Measurements from ENCODE around the gene GDPD5. TPM values are rescaled to one million over a fixed set of nuclear protein-coding genes. Genes with fewer than 3 reads are reported as not detected.

GDPD5 gene
- total and polyA plus RNA-seq, 9 of the 15 experiments (the other 6 are each of a cell fraction or from before 2014, with no cell fraction given), result 0.32 to 27.3 (median 8.0) TPM

DNA sequence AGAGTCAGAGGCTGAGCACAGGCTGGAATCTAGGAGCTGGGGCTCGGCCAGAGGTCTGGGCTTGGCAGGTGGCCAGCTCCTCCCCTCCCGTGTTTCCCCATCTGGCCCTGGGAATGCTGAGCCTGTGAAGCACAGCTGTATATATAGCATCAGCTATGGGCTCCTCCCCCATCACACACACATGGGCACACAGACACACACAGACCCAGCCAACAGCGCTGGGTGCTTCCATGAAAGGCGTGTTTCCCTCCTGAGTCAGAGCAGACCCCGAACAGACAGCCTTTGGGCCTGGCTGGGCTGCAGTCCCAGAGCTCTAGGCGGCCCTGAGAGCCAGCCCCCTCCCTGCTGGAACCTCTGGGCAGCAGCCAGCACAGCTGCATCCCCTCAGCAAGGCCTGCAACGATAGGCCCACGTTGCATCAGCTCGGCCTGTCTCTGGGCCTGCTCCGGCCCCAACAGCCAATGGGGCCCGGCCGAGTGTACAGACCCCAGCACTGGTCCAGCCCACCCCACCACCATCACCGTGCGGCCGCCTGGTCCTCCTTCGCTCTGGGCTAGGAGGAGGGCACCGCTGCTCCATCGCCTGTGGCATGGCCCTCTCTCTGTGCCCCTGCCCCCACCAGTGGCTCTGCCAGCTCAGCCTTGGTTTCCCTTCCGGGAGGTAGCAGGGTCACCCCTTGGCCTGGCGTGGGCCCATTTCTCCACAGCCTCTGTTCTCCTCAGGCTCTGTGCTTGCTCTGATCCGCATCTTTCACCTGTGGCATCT is 28.7 kb upstream of the GDPD5 start (continued):
- TF ChIP-seq, protein P1, sequence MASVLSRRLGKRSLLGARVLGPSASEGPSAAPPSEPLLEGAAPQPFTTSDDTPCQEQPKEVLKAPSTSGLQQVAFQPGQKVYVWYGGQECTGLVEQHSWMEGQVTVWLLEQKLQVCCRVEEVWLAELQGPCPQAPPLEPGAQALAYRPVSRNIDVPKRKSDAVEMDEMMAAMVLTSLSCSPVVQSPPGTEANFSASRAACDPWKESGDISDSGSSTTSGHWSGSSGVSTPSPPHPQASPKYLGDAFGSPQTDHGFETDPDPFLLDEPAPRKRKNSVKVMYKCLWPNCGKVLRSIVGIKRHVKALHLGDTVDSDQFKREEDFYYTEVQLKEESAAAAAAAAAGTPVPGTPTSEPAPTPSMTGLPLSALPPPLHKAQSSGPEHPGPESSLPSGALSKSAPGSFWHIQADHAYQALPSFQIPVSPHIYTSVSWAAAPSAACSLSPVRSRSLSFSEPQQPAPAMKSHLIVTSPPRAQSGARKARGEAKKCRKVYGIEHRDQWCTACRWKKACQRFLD (CRISPR knock-in tag; IDR thresholded peaks at IDR 0.05), result no peak
- TF ChIP-seq ZNF551 (CRISPR knock-in tag; IDR thresholded peaks at IDR 0.05), result no peak
- TF ChIP-seq ZNF785 (CRISPR knock-in tag; IDR thresholded peaks at IDR 0.05), result no peak
- TF ChIP-seq ZNF134 (CRISPR knock-in tag; conservative IDR thresholded peaks at IDR 0.05), result no peak
- TF ChIP-seq ZBTB8A (IDR thresholded peaks at IDR 0.05; ENCODE audit: partially characterized antibody), result no peak
- TF ChIP-seq, protein P2, sequence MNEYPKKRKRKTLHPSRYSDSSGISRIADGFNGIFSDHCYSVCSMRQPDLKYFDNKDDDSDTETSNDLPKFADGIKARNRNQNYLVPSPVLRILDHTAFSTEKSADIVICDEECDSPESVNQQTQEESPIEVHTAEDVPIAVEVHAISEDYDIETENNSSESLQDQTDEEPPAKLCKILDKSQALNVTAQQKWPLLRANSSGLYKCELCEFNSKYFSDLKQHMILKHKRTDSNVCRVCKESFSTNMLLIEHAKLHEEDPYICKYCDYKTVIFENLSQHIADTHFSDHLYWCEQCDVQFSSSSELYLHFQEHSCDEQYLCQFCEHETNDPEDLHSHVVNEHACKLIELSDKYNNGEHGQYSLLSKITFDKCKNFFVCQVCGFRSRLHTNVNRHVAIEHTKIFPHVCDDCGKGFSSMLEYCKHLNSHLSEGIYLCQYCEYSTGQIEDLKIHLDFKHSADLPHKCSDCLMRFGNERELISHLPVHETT (CRISPR knock-in tag; conservative IDR thresholded peaks at IDR 0.05 in 1 of 2, IDR thresholded peaks at IDR 0.05 in 1 of 2), result no peak
- TF ChIP-seq ZNF445 (CRISPR knock-in tag; IDR thresholded peaks at IDR 0.05; ENCODE audit: low read depth), result no peak
- TF ChIP-seq HSF4 (CRISPR knock-in tag; IDR thresholded peaks at IDR 0.05; ENCODE audit: borderline replicate concordance), result 0 out of 2 replicates have a peak, but pooled peaks have one; percentile 69
- TF ChIP-seq, protein P3, sequence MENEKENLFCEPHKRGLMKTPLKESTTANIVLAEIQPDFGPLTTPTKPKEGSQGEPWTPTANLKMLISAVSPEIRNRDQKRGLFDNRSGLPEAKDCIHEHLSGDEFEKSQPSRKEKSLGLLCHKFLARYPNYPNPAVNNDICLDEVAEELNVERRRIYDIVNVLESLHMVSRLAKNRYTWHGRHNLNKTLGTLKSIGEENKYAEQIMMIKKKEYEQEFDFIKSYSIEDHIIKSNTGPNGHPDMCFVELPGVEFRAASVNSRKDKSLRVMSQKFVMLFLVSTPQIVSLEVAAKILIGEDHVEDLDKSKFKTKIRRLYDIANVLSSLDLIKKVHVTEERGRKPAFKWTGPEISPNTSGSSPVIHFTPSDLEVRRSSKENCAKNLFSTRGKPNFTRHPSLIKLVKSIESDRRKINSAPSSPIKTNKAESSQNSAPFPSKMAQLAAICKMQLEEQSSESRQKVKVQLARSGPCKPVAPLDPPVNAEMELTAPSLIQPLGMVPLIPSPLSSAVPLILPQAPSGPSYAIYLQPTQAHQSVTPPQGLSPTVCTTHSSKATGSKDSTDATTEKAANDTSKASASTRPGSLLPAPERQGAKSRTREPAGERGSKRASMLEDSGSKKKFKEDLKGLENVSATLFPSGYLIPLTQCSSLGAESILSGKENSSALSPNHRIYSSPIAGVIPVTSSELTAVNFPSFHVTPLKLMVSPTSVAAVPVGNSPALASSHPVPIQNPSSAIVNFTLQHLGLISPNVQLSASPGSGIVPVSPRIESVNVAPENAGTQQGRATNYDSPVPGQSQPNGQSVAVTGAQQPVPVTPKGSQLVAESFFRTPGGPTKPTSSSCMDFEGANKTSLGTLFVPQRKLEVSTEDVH (IDR thresholded peaks at IDR 0.05; ENCODE audit: low read depth, partially characterized antibody), result no peak
- no peak for TF ChIP-seq BRCA1 (IDR thresholded peaks at IDR 0.05)
- no peak for TF ChIP-seq BRCA1 (CRISPR knock-in tag; IDR thresholded peaks at IDR 0.05)
- TF ChIP-seq, protein P4, sequence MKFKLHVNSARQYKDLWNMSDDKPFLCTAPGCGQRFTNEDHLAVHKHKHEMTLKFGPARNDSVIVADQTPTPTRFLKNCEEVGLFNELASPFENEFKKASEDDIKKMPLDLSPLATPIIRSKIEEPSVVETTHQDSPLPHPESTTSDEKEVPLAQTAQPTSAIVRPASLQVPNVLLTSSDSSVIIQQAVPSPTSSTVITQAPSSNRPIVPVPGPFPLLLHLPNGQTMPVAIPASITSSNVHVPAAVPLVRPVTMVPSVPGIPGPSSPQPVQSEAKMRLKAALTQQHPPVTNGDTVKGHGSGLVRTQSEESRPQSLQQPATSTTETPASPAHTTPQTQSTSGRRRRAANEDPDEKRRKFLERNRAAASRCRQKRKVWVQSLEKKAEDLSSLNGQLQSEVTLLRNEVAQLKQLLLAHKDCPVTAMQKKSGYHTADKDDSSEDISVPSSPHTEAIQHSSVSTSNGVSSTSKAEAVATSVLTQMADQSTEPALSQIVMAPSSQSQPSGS (CRISPR knock-in tag; IDR thresholded peaks at IDR 0.05), result no peak
- TF ChIP-seq CCNT2 (IDR thresholded peaks at IDR 0.05; ENCODE audit: borderline replicate concordance, extremely low read depth, insufficient read length, low read depth, low read length), result peak; percentile 51
- TF ChIP-seq, protein P5, sequence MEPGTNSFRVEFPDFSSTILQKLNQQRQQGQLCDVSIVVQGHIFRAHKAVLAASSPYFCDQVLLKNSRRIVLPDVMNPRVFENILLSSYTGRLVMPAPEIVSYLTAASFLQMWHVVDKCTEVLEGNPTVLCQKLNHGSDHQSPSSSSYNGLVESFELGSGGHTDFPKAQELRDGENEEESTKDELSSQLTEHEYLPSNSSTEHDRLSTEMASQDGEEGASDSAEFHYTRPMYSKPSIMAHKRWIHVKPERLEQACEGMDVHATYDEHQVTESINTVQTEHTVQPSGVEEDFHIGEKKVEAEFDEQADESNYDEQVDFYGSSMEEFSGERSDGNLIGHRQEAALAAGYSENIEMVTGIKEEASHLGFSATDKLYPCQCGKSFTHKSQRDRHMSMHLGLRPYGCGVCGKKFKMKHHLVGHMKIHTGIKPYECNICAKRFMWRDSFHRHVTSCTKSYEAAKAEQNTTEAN (CRISPR knock-in tag; IDR thresholded peaks at IDR 0.05), result no peak
- peak; percentile 90 for TF ChIP-seq NFRKB (IDR thresholded peaks at IDR 0.05; ENCODE audit: low read depth)
- TF ChIP-seq NR2C1 (IDR thresholded peaks at IDR 0.05), result no peak
- peak; percentile 73 for TF ChIP-seq NR2C1 (tag; IDR thresholded peaks at IDR 0.05)
- no peak for TF ChIP-seq FOXJ2 (tag; IDR thresholded peaks at IDR 0.05)
- TF ChIP-seq MTA2 (IDR thresholded peaks at IDR 0.05; ENCODE audit: low read depth), result no peak
- no peak for TF ChIP-seq ZNF347 (CRISPR knock-in tag; IDR thresholded peaks at IDR 0.05; ENCODE audit: low read depth)
